Caco-2 (cell line): Measurements from ENCODE around the gene PIK3C2G. TPM values are rescaled to one million over a fixed set of nuclear protein-coding genes. Genes with fewer than 3 reads are reported as not detected.

ENCODE experiments used
- BruUV-seq: library from RNA; stranded (reverse); fragments of 400-500 nt; replicated peaks from 2 replicates; lab custom pipeline; 2021; lab: Mats Ljungman, UMichigan
- CTCF ChIA-PET: fragments of 300-600 bp; sonication (Branson Sonifier 250); formaldehyde crosslinking; loops from one replicate; lab custom pipeline; 2022; ENCODE audit warnings: antibody characterized with exemption; lab: Charles Lee
- POLR2A ChIA-PET: fragments of 300-600 bp; sonication (Branson Sonifier 250); formaldehyde crosslinking; loops from one replicate; lab custom pipeline; 2022; ENCODE audit warnings: antibody characterized with exemption; lab: Charles Lee
- DNase-seq, 2 experiments: peaks; one replicate each; pipeline versions ENCODE4 v3.0.0 to v3.0.0-alpha.2; 2020 to 2022
- H3K27me3 ChIP-seq: replicated peaks from 2 replicates; pipeline ENCODE4 v1.6.0; 2011; ENCODE audit warnings: low read length; ENCODE audit not compliant: control insufficient read depth, insufficient read depth
- H3K36me3 ChIP-seq: 2 replicates; pipeline ENCODE4 v1.5.1; 2011; ENCODE audit warnings: low read length; ENCODE audit not compliant: control insufficient read depth, insufficient read depth
- H3K4me1 ChIP-seq: fragments of 250-450 bp; sonication (Bioruptor Pico); 2 replicates; pipeline ENCODE4 v1.5.1; 2020; ENCODE audit warnings: mild to moderate bottlenecking
- H3K4me3 ChIP-seq: 2 replicates; pipeline ENCODE4 v1.5.1; 2011; ENCODE audit warnings: low read depth, mild to moderate bottlenecking, control low read depth, low read length
- H3K9me3 ChIP-seq: fragments of 250-450 bp; sonication (Bioruptor Pico); 2 replicates; pipeline ENCODE4 v1.5.1; 2020; ENCODE audit warnings: mild to moderate bottlenecking, moderate library complexity
- H3K27ac Mint-ChIP-seq: one replicate; pipeline ENCODE4 v1.8.0; 2022; ENCODE audit warnings: mixed read lengths; ENCODE audit not compliant: unreplicated experiment
- H3K27me3 Mint-ChIP-seq: one replicate; pipeline ENCODE4 v1.8.0; 2022; ENCODE audit warnings: mixed read lengths; ENCODE audit not compliant: insufficient read depth, unreplicated experiment
- H3K36me3 Mint-ChIP-seq: one replicate; pipeline ENCODE4 v1.8.0; 2022; ENCODE audit warnings: mild to moderate bottlenecking, mixed read lengths; ENCODE audit not compliant: insufficient read depth, unreplicated experiment
- H3K4me1 Mint-ChIP-seq: one replicate; pipeline ENCODE4 v1.8.0; 2022; ENCODE audit warnings: low read depth, mixed read lengths; ENCODE audit not compliant: unreplicated experiment
- H3K4me3 Mint-ChIP-seq: one replicate; pipeline ENCODE4 v1.8.0; 2022; ENCODE audit warnings: mild to moderate bottlenecking, moderate library complexity, mixed read lengths; ENCODE audit not compliant: unreplicated experiment
- H3K9me3 Mint-ChIP-seq: one replicate; pipeline ENCODE4 v1.8.0; 2022; ENCODE audit warnings: mixed read lengths; ENCODE audit not compliant: unreplicated experiment
- intact Hi-C: fragments of 100-400 bp; cut with micrococcal nuclease; formaldehyde crosslinking; loops from one replicate; pipeline ENCODE4 v1.10.0; 2022; ENCODE audit not compliant: unreplicated experiment
- total RNA-seq: library from RNA; stranded (reverse); gene quantifications from 2 replicates; pipeline ENCODE4 v1.2.3, GENCODE V29; 2022
- TF ChIP-seq, protein P1 (sequence below), 2 experiments: fragments of 200-600 bp in 1 of 2; IDR thresholded peaks; 1 replicate in 1 of 2; 2 replicates in 1 of 2; pipeline versions ENCODE4 v1.5.1 to v1.8.0; 2011 to 2022; ENCODE audit warnings: antibody characterized with exemption in 1 of 2, control low read depth in 1 of 2, inconsistent platforms in 1 of 2, low read depth in 1 of 2, low read length in 1 of 2, mild to moderate bottlenecking in 1 of 2, moderate library complexity in 1 of 2; ENCODE audit not compliant: insufficient read depth in 1 of 2, severe bottlenecking in 1 of 2, unreplicated experiment in 1 of 2

PIK3C2G gene
- total RNA-seq, 1 experiment from 2014 or later, result not detected

DNA sequence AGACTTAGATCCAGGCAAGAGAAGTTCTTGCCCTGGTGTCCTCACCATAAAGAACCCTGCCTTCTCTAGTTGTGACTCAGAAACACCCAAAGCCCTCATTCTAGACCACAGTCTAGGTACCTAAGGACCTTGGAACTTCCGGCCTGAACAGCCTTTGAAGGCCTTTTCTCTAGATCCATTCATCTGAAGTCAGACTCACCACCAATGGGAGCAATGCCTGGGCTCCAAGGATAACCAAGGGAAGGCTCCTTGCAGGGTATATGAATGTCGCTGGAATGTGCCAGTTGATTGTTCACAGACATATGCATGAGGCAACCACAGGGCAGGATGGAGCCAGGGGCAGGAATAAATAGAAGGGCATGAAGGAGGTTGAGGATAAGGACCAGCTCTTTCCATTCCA is 390.2 kb downstream of the PIK3C2G start:
- H3K36me3 Mint-ChIP-seq, result no peaks in the 10 kb centered on the region
- Histone ChIP-seq H3K27me3 (no peaks in the 10 kb centered on the region), H3K4me1 (peaks cover 4% of the 10 kb centered on the region; the same call in 1 of the 2 replicates), H3K36me3 (no peaks in the 10 kb centered on the region), H3K9me3 (no peaks in the 10 kb centered on the region), H3K4me3 (no peak overlapping the region)
- no peak overlapping the region for H3K27ac Mint-ChIP-seq
- DNase-seq, result no peak
- TF ChIP-seq, protein P1, sequence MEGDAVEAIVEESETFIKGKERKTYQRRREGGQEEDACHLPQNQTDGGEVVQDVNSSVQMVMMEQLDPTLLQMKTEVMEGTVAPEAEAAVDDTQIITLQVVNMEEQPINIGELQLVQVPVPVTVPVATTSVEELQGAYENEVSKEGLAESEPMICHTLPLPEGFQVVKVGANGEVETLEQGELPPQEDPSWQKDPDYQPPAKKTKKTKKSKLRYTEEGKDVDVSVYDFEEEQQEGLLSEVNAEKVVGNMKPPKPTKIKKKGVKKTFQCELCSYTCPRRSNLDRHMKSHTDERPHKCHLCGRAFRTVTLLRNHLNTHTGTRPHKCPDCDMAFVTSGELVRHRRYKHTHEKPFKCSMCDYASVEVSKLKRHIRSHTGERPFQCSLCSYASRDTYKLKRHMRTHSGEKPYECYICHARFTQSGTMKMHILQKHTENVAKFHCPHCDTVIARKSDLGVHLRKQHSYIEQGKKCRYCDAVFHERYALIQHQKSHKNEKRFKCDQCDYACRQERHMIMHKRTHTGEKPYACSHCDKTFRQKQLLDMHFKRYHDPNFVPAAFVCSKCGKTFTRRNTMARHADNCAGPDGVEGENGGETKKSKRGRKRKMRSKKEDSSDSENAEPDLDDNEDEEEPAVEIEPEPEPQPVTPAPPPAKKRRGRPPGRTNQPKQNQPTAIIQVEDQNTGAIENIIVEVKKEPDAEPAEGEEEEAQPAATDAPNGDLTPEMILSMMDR (IDR thresholded peaks at IDR 0.05; ENCODE audit: insufficient read depth in 1 of 2, low read depth in 1 of 2, low read length in 1 of 2, severe bottlenecking in 1 of 2, unreplicated experiment in 1 of 2), result no peak
- H3K4me1 Mint-ChIP-seq, result no peaks in the 10 kb centered on the region
- no TSS peak for BruUV-seq
- no peaks in the 10 kb centered on the region for H3K9me3 Mint-ChIP-seq
- peaks cover 17% of the 10 kb centered on the region for H3K27me3 Mint-ChIP-seq
- ChIA-PET CTCF (no interaction called here), POLR2A (no interaction called here)
- H3K4me3 Mint-ChIP-seq, result no peak overlapping the region
- intact Hi-C loops, result no loop called here

DNA sequence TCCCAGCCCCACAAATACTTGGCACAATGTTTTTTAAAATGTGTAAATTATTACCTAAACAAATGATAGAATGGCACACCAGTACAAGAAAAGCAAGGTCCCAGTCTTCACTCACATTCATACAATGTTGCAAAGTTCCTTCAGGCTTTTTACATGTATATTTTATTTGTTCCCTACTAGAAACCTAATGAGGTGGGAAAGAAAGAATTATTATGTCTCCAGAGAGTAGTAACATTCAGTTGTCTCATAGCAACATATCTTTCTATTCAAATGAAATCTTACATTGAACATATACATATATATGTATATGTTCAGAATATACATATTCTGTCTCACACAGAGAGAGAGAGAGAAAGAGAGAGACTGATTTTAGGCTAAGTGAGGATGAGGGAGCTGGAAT is 391.3 kb downstream of the PIK3C2G start:
- Mint-ChIP-seq H3K27ac (no peak overlapping the region), H3K36me3 (no peaks in the 10 kb centered on the region), H3K9me3 (peaks cover 2% of the 10 kb centered on the region), H3K4me1 (no peaks in the 10 kb centered on the region), H3K27me3 (peaks cover 20% of the 10 kb centered on the region), H3K4me3 (no peak overlapping the region)
- Histone ChIP-seq H3K36me3 (no peaks in the 10 kb centered on the region), H3K9me3 (no peaks in the 10 kb centered on the region), H3K27me3 (no peaks in the 10 kb centered on the region), H3K4me3 (no peak overlapping the region), H3K4me1 (peaks cover 4% of the 10 kb centered on the region; the same call in 1 of the 2 replicates)
- ChIA-PET CTCF (no interaction called here), POLR2A (no interaction called here)
- intact Hi-C loops, result no loop called here
- TF ChIP-seq, protein P1 (IDR thresholded peaks at IDR 0.05; ENCODE audit: insufficient read depth in 1 of 2, low read depth in 1 of 2, low read length in 1 of 2, severe bottlenecking in 1 of 2, unreplicated experiment in 1 of 2), result no peak
- no TSS peak for BruUV-seq
- no peak for DNase-seq

DNA sequence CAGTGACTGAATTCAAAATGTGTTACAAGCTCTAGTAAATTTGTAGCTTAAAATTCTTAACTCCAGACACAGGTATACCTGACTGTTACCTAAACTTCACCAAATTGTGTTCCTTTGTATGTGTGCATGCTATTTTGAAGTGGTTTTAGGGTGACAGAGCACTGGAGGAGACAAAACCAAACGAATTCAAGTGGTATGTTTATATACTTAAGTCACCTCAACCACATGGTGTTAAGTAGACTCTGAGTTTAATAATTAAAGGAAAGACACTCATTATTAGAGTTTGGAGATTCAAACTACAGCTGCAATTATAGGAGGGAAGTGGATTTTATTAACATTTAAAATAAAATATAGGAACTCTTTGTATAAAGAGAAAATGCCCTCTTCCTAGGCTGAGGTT is 392.1 kb downstream of the PIK3C2G start:
- peaks cover 7% of the 10 kb centered on the region for H3K9me3 Mint-ChIP-seq
- no peak for DNase-seq
- no peaks in the 10 kb centered on the region for H3K36me3 ChIP-seq
- H3K27me3 Mint-ChIP-seq, result peaks cover 20% of the 10 kb centered on the region
- intact Hi-C loops, result no loop called here
- no peak overlapping the region for H3K4me3 ChIP-seq
- no peak overlapping the region for H3K27ac Mint-ChIP-seq
- BruUV-seq, result no TSS peak
- TF ChIP-seq, protein P1 (IDR thresholded peaks at IDR 0.05; ENCODE audit: insufficient read depth in 1 of 2, low read depth in 1 of 2, low read length in 1 of 2, severe bottlenecking in 1 of 2, unreplicated experiment in 1 of 2), result no peak
- H3K36me3 Mint-ChIP-seq, result no peaks in the 10 kb centered on the region
- H3K4me3 Mint-ChIP-seq, result no peak overlapping the region
- H3K9me3 ChIP-seq, result peaks cover 5% of the 10 kb centered on the region; the same call in 1 of the 2 replicates
- H3K4me1 Mint-ChIP-seq, result no peaks in the 10 kb centered on the region
- peaks cover 4% of the 10 kb centered on the region; the same call in 1 of the 2 replicates for H3K4me1 ChIP-seq
- ChIA-PET CTCF (no interaction called here), POLR2A (no interaction called here)
- H3K27me3 ChIP-seq, result no peaks in the 10 kb centered on the region
